ENCODE results near the gene MYO3B. TPM values are rescaled to one million over a fixed set of nuclear protein-coding genes. Genes with fewer than 3 reads are reported as not detected.
"Not testable (repeated sequence)": the region's sequence is repeated elsewhere in the genome, so short reads cannot be mapped to it uniquely, and the experiment has no call there.

The MYO3B gene
- total RNA-seq, 2 donors from 2014 or later = 0.05 to 0.32 TPM

GRCh38 chr2:170208967-170209366, 31.0 kb downstream of the MYO3B start:
- no peaks in the 10 kb centered on the region for H3K36me3 ChIP-seq
- intact Hi-C loops (cut with DNase I) = no loop called here
- no peak overlapping the region for H3K9ac ChIP-seq (ENCODE audit: low read depth in 2 of 2, low read length in 2 of 2)
- H3K27me3 ChIP-seq = no peaks in the 10 kb centered on the region
- DNase-seq = no peak
- H3K27ac ChIP-seq = no peak overlapping the region
- H3K9me3 ChIP-seq = no peaks in the 10 kb centered on the region
- H3K4me1 ChIP-seq = no peaks in the 10 kb centered on the region
- TF ChIP-seq CTCF (IDR thresholded peaks at IDR 0.05) = no peak
- H3K4me3 ChIP-seq = no peak overlapping the region

GRCh38 chr2:170212625-170213280, 34.8 kb downstream of the MYO3B start:
- no peak overlapping the region for H3K27ac ChIP-seq
- intact Hi-C loops (cut with DNase I) = no loop called here
- H3K9ac ChIP-seq (ENCODE audit: low read depth in 2 of 2, low read length in 2 of 2) = no peak overlapping the region
- no peaks in the 10 kb centered on the region for H3K9me3 ChIP-seq
- DNase-seq = no peak
- TF ChIP-seq CTCF (IDR thresholded peaks at IDR 0.05) = no peak
- no peaks in the 10 kb centered on the region for H3K4me1 ChIP-seq
- H3K4me3 ChIP-seq = no peak overlapping the region
- no peaks in the 10 kb centered on the region for H3K27me3 ChIP-seq
- H3K36me3 ChIP-seq = no peaks in the 10 kb centered on the region

GRCh38 chr2:170213281-170213625, 35.3 kb downstream of the MYO3B start:
- H3K9ac ChIP-seq (ENCODE audit: low read depth in 2 of 2, low read length in 2 of 2); intact Hi-C loops (cut with DNase I); H3K27me3 ChIP-seq; H3K4me1 ChIP-seq; H3K27ac ChIP-seq; H3K36me3 ChIP-seq; DNase-seq; H3K9me3 ChIP-seq; H3K4me3 ChIP-seq: not testable (repeated sequence)

- H3K27ac ChIP-seq = no peak overlapping the region
- intact Hi-C loops (cut with DNase I) = no loop called here
- DNase-seq = no peak
- no peak overlapping the region for H3K9ac ChIP-seq (ENCODE audit: low read depth in 2 of 2, low read length in 2 of 2)
- H3K36me3 ChIP-seq = no peaks in the 10 kb centered on the region
- H3K9me3 ChIP-seq = no peaks in the 10 kb centered on the region
- no peaks in the 10 kb centered on the region for H3K27me3 ChIP-seq
- H3K4me1 ChIP-seq = no peaks in the 10 kb centered on the region
- H3K4me3 ChIP-seq = no peak overlapping the region
- TF ChIP-seq CTCF (IDR thresholded peaks at IDR 0.05) = no peak
These were observed 35.7 kb downstream of the MYO3B start for GRCh38 chr2:170213651-170214050.

- Histone ChIP-seq H3K9me3 (no peaks in the 10 kb centered on the region), H3K9ac (ENCODE audit: low read depth in 2 of 2, low read length in 2 of 2) (no peak overlapping the region), H3K4me3 (no peak overlapping the region), H3K4me1 (no peaks in the 10 kb centered on the region), H3K36me3 (no peaks in the 10 kb centered on the region), H3K27me3 (no peaks in the 10 kb centered on the region), H3K27ac (no peak overlapping the region)
- intact Hi-C loops (cut with DNase I) = no loop called here
- DNase-seq = no peak
- no peak for TF ChIP-seq CTCF (IDR thresholded peaks at IDR 0.05)
These were observed 36.5 kb downstream of the MYO3B start for GRCh38 chr2:170214309-170214948.

- H3K36me3 ChIP-seq = no peaks in the 10 kb centered on the region
- no peaks in the 10 kb centered on the region for H3K4me1 ChIP-seq
- no peak overlapping the region for H3K4me3 ChIP-seq
- no peaks in the 10 kb centered on the region for H3K9me3 ChIP-seq
- DNase-seq = no peak
- intact Hi-C loops (cut with DNase I) = no loop called here
- H3K27me3 ChIP-seq = no peaks in the 10 kb centered on the region
- TF ChIP-seq CTCF (IDR thresholded peaks at IDR 0.05) = no peak
- H3K9ac ChIP-seq (ENCODE audit: low read depth in 2 of 2, low read length in 2 of 2) = no peak overlapping the region
- no peak overlapping the region for H3K27ac ChIP-seq
These were observed 37.1 kb downstream of the MYO3B start for GRCh38 chr2:170215021-170215420.

Data from colonic mucosa (tissue), 4 donors.